WI38 (cell line): ENCODE measurements around the gene KLF13.

ENCODE experiments used
- H3K4me3 ChIP-seq: 2 replicates; pipeline ENCODE4 v1.5.1; 2011; ENCODE audit warnings: low read depth, mild to moderate bottlenecking, control low read depth, low read length
- CTCF ChIP-seq: IDR thresholded peaks from 2 replicates; pipeline ENCODE4 v1.5.1; 2012; ENCODE audit warnings: low read depth, mild to moderate bottlenecking, control low read depth, low read length

The KLF13 gene

DNA sequence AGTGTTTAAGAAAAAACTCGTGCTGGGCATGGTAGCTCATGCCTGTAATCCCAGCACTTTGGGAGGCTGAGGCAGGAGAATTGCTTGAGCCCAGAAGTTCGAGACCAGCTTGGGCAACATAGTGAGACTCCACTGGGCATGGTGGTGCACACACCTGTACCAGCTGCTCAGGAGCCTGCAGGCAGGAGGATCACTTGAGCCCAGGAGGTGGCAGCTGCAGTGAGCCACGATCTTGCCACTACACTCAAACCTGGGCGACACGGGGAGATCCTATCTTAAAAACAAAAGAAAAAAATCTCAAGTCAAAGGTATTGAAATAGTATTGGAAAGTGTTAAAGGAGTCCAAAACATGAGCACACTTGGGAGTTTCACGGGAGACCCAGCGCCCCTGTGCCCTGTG, 14.0 kb downstream of the KLF13 start:
- TF ChIP-seq CTCF, result no peak
- H3K4me3 ChIP-seq, result no peak overlapping the region

DNA sequence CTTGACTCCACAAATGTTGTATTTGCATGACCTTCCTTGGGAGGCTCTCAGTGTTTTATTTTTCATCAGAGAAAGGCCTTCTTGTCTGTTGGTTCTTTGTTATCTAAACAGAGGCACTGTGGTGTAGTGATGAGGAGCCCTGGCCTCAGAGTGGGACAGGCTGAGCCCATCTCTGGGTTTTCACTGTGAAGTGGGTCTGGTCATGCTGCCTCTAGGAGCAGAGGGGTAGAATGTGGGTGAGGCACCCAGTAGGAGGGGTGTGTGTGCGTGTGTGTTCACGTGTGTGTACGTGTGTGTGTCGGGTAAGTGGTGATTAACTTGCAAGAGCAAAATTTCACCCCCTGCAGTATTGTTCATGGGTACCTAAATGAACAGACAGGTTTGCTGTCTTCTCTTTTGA, 14.4 kb downstream of the KLF13 start:
- no peak for TF ChIP-seq CTCF
- no peak overlapping the region for H3K4me3 ChIP-seq

- no peak overlapping the region for H3K4me3 ChIP-seq
- TF ChIP-seq CTCF, result no peak
Measured at GRCh38 chr15:31341496-31342195, 15.0 kb downstream of the KLF13 start.

DNA sequence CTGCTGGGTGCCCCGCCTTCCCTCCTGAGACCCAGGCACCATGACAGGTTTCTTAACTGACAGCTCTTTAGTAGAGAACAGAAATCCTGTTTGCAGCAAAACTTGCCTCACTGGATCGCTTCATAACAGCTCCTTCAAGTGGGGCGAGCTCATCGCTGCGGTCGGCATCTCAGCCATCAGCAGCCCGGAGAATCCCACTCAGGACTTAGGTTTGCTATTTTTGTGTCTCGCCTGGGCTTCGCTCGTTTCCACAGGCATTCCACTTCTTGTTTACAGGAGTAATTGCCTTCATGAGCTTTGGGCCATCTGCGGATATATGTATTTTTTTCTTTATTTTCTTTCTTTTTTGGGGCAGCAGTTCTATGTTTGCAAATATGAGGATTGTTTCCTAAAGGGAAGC, 15.7 kb downstream of the KLF13 start:
- no peak overlapping the region for H3K4me3 ChIP-seq

DNA sequence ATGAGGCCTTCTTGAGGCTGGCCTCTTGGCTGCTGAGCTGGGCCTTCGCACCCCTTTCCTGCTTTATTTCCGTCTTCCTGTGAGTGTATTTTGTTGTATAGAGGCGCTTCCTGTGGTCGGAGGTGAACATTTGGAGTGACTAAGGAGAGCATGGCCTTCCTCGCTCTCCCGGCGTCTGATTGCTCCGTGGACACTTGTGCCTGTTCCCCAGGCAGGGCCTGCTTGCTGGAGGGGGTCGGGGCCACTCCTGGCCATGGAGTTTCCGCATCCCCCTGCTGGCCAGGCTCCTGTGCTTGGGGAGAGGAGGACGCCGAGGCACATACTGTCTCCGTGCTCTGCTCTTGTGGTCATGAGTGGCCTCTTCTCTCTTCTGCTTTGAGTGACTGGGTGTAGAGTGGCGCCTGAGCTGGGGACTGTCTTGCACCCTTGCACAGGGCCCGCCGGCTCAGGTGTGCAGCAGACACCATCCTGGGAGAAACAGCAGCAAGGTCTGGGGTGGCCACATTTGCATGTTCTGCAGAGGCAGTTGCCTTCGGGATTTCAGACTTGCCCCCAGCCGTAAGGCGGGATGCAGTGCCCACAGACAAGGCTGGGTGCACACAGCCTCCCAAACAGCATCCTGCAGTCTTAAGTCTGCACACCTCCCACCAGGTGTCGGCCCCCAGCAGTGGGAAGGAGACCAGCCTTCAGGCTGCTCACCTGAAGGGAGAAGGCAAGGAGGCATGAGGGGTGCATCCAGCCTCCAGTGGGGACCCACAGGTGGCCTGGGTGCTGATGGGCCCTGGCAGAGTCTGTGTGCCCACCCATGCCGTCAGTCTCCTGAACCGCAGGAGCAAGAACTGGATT, 16.4 kb downstream of the KLF13 start:
- no peak overlapping the region for H3K4me3 ChIP-seq
- no peak for TF ChIP-seq CTCF

More for the DNA sequence above, 15.7 kb downstream of the KLF13 start:
- no peak for TF ChIP-seq CTCF

DNA sequence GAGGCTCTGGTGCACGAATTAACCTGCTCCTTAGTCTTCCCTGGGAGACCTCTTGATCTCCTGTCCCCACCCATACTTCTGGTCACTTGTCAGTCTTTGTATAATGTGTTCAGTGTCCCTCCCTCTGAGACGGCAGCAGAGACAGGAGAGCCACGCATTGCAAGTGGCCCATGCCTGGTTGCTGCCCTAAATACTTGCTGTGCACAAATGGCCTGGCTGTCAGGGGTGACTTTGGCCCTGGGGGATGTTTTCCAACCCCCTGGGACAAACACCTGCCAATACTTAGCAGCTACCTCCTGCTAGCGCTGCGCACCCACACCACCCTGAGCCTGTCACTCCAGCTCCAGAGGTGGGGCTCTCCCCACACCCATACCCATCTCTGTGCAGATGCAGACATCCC, 17.2 kb downstream of the KLF13 start:
- no peak for TF ChIP-seq CTCF
- no peak overlapping the region for H3K4me3 ChIP-seq

GRCh38 chr15:31344266-31344665, 17.6 kb downstream of the KLF13 start:
- TF ChIP-seq CTCF, result no peak
- H3K4me3 ChIP-seq, result no peak overlapping the region
